Astrocyte (in vitro differentiated cells and primary cell): ENCODE measurements around the gene MCTP1. TPM values are rescaled to one million over a fixed set of nuclear protein-coding genes. Genes with fewer than 3 reads are reported as not detected.

Experiments
- DNase-seq: peaks from one replicate; pipeline ENCODE4 v3.0.0-alpha.2; 2010; ENCODE audit warnings: low read depth
- FAIRE-seq: peaks from 2 replicates; lab custom pipeline; 2011; peaks lifted over from hg19 to GRCh38; lab: Jason Lieb, UNC
- H2AFZ ChIP-seq: 2 replicates; pipeline ENCODE4 v1.6.0; 2012; ENCODE audit warnings: low read depth, low read length, inconsistent platforms
- H3K27ac ChIP-seq: 2 replicates; pipeline ENCODE4 v1.5.1; 2011; ENCODE audit warnings: low read depth, low read length, inconsistent platforms
- H3K27me3 ChIP-seq: 2 replicates; pipeline ENCODE4 v1.6.0; 2011; ENCODE audit warnings: low read length, inconsistent platforms; ENCODE audit not compliant: insufficient read depth
- H3K36me3 ChIP-seq: 2 replicates; pipeline ENCODE4 v1.5.1; 2011; ENCODE audit warnings: low read length, inconsistent platforms; ENCODE audit not compliant: insufficient read depth
- H3K4me1 ChIP-seq: 2 replicates; pipeline ENCODE4 v1.5.1; 2011; ENCODE audit warnings: low read length, inconsistent platforms; ENCODE audit not compliant: insufficient read depth
- H3K4me2 ChIP-seq: 2 replicates; pipeline ENCODE4 v1.6.0; 2012; ENCODE audit warnings: low read length, inconsistent platforms
- H3K4me3 ChIP-seq: 2 replicates; pipeline ENCODE4 v1.5.1; 2011; ENCODE audit warnings: low read depth, mild to moderate bottlenecking, low read length, inconsistent platforms; ENCODE audit not compliant: insufficient read depth
- H3K79me2 ChIP-seq: 2 replicates; pipeline ENCODE4 v1.6.0; 2012; ENCODE audit warnings: mild to moderate bottlenecking, low read length, inconsistent platforms; ENCODE audit not compliant: insufficient read depth
- H3K9ac ChIP-seq: 2 replicates; pipeline ENCODE4 v1.6.0; 2012; ENCODE audit warnings: mild to moderate bottlenecking, low read length, inconsistent platforms
- H3K9me3 ChIP-seq: 2 replicates; pipeline ENCODE4 v1.5.1; 2012; ENCODE audit warnings: low read depth, mild to moderate bottlenecking, low read length, inconsistent platforms; ENCODE audit not compliant: insufficient read depth
- H4K20me1 ChIP-seq: 2 replicates; pipeline ENCODE4 v1.6.0; 2012; ENCODE audit warnings: low read length, inconsistent platforms; ENCODE audit not compliant: insufficient read depth
- H3K27ac Mint-ChIP-seq: one replicate; pipeline ENCODE4 v1.8.0; 2021; ENCODE audit warnings: mild to moderate bottlenecking, mixed read lengths; ENCODE audit not compliant: unreplicated experiment
- H3K27me3 Mint-ChIP-seq: one replicate; pipeline ENCODE4 v1.8.0; 2021; ENCODE audit warnings: low read depth, mixed read lengths; ENCODE audit not compliant: unreplicated experiment
- H3K36me3 Mint-ChIP-seq: one replicate; pipeline ENCODE4 v1.8.0; 2021; ENCODE audit warnings: low read depth, mixed read lengths; ENCODE audit not compliant: unreplicated experiment
- H3K4me1 Mint-ChIP-seq: one replicate; pipeline ENCODE4 v1.8.0; 2021; ENCODE audit warnings: low read depth, mixed read lengths; ENCODE audit not compliant: unreplicated experiment
- H3K4me3 Mint-ChIP-seq: one replicate; pipeline ENCODE4 v1.8.0; 2021; ENCODE audit warnings: mild to moderate bottlenecking, moderate library complexity, mixed read lengths; ENCODE audit not compliant: unreplicated experiment
- H3K9me3 Mint-ChIP-seq: one replicate; pipeline ENCODE4 v1.8.0; 2021; ENCODE audit warnings: mild to moderate bottlenecking, mixed read lengths; ENCODE audit not compliant: unreplicated experiment
- CTCF ChIP-seq: IDR thresholded peaks from 2 replicates; pipeline ENCODE4 v1.5.1; 2011; ENCODE audit warnings: low read depth, mild to moderate bottlenecking, inconsistent platforms, low read length, moderate library complexity; ENCODE audit not compliant: insufficient read depth
- EZH2 ChIP-seq: IDR thresholded peaks from 2 replicates; pipeline ENCODE4 v1.6.1; 2012; ENCODE audit warnings: mild to moderate bottlenecking, low read length, inconsistent platforms; ENCODE audit not compliant: insufficient read depth
- total RNA-seq: library from RNA; stranded (reverse); gene quantifications from 2 replicates; pipeline ENCODE4 v1.2.1, GENCODE V29; 2021

The MCTP1 gene
- total RNA-seq, 1 donor from 2014 or later, result 40.6 TPM

DNA sequence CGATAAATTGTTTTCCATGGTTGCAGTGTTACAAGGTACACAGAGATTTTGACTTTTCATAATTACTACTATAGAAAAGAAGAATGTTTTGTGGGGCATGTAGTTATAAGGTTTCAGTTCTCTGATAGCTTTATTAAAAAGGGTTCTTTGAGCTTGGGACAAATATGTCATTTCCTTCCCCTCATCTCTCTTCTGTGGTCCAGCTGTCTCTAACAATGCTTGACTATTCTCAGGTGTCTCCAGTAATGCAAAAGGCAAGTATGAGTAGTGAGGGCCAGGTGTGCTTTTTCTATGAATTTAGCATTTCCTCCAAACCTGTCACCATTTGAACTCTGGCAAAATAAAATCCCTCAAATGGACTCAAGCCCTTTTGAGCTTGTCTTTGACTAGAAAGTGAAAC is 582.2 kb downstream of the MCTP1 start:
- Histone ChIP-seq H3K79me2 (no peaks in the 10 kb centered on the region), H4K20me1 (no peaks in the 10 kb centered on the region), H3K9ac (no peak overlapping the region), H3K4me3 (no peak overlapping the region), H3K27ac (no peak overlapping the region), H3K9me3 (no peaks in the 10 kb centered on the region), H3K36me3 (no peaks in the 10 kb centered on the region), H3K4me2 (no peak overlapping the region), H3K4me1 (no peaks in the 10 kb centered on the region), H2AFZ (no peak overlapping the region), H3K27me3 (no peaks in the 10 kb centered on the region)
- H3K4me3 Mint-ChIP-seq, result no peak overlapping the region
- H3K27ac Mint-ChIP-seq, result no peak overlapping the region
- H3K9me3 Mint-ChIP-seq, result no peaks in the 10 kb centered on the region
- no peaks in the 10 kb centered on the region for H3K36me3 Mint-ChIP-seq
- FAIRE-seq, result no peak
- H3K27me3 Mint-ChIP-seq, result no peaks in the 10 kb centered on the region
- TF ChIP-seq CTCF, result no peak
- no peak for TF ChIP-seq EZH2
- DNase-seq, result no peak
- H3K4me1 Mint-ChIP-seq, result peaks cover 1% of the 10 kb centered on the region

- FAIRE-seq, result no peak
Measured at GRCh38 chr5:94700592-94700991, 584.3 kb downstream of the MCTP1 start.

More at GRCh38 chr5:94700592-94700991, 584.3 kb downstream of the MCTP1 start:
- Histone ChIP-seq H3K9me3 (no peaks in the 10 kb centered on the region), H3K27me3 (no peaks in the 10 kb centered on the region), H3K27ac (no peak overlapping the region), H4K20me1 (no peaks in the 10 kb centered on the region), H3K9ac (no peak overlapping the region), H3K4me3 (no peak overlapping the region), H3K79me2 (no peaks in the 10 kb centered on the region), H2AFZ (no peak overlapping the region), H3K4me1 (no peaks in the 10 kb centered on the region), H3K4me2 (no peak overlapping the region), H3K36me3 (no peaks in the 10 kb centered on the region)
- Mint-ChIP-seq H3K36me3 (no peaks in the 10 kb centered on the region), H3K27ac (no peak overlapping the region), H3K4me1 (peaks cover 1% of the 10 kb centered on the region), H3K27me3 (no peaks in the 10 kb centered on the region), H3K9me3 (no peaks in the 10 kb centered on the region), H3K4me3 (no peak overlapping the region)
- TF ChIP-seq EZH2 (no peak), CTCF (no peak)
- no peak for DNase-seq
